CD4-positive, alpha-beta T cell treated with Interleukin-12 subunit alpha and Interleukin-12 subunit beta, for 1 hour (primary cell): Measurements from ENCODE around the gene THOC6.

Experiments used
- DNase-seq: peaks from one replicate; pipeline ENCODE4 v3.0.0-alpha.2; 2020

THOC6 gene

GRCh38 chr16:3017794-3018506 is 5.9 kb upstream of the THOC6 start, which contains the start of gene CLDN6:
Gene CLDN6 (minus strand): TSS chr16:3018183. CDS start chr16:3016021, 2,162 bp downstream.
- no peak for DNase-seq

- no peak for DNase-seq
Measured at GRCh38 chr16:3019594-3020246, 4.1 kb upstream of the THOC6 start.

GRCh38 chr16:3020247-3020603 is 3.6 kb upstream of the THOC6 start, which contains the start of gene TNFRSF12A:
Gene TNFRSF12A (plus strand): TSS chr16:3020368. CDS start chr16:3020398, 30 bp downstream.
- DNase-seq = peak; percentile 79

- peak; percentile 74 for DNase-seq
Measured at GRCh38 chr16:3020604-3021448, 3.0 kb upstream of the THOC6 start.

GRCh38 chr16:3021449-3022207 is 2.2 kb upstream of the THOC6 start:
- DNase-seq = peak; percentile 66

- peak; percentile 71 for DNase-seq
Measured at GRCh38 chr16:3022208-3022683, 1.6 kb upstream of the THOC6 start.

- DNase-seq = no peak
Measured at GRCh38 chr16:3022684-3023414, 986 bp upstream of the THOC6 start.

- no peak for DNase-seq
Measured at GRCh38 chr16:3023415-3023668, 493 bp upstream of the THOC6 start.

- DNase-seq = no peak
Measured at GRCh38 chr16:3025032-3026002, 1.5 kb downstream of the THOC6 start.

GRCh38 chr16:3026003-3026378 is 2.2 kb downstream of the THOC6 start:
- DNase-seq = no peak

GRCh38 chr16:3026609-3027488 is 3.0 kb downstream of the THOC6 start:
- DNase-seq = no peak

GRCh38 chr16:3027489-3027795 is 3.6 kb downstream of the THOC6 start:
- DNase-seq = no peak

- peak; percentile 91 for DNase-seq
Measured at GRCh38 chr16:3027983-3028715, 4.3 kb downstream of the THOC6 start.

- DNase-seq = no peak
Measured at GRCh38 chr16:3028716-3029319, 5.0 kb downstream of the THOC6 start.

GRCh38 chr16:3029491-3030221 is 5.8 kb downstream of the THOC6 start:
- DNase-seq = peak; percentile 47

GRCh38 chr16:3030222-3031212 is 6.7 kb downstream of the THOC6 start:
- no peak for DNase-seq

- DNase-seq = no peak
Measured at GRCh38 chr16:3032624-3033023, 8.8 kb downstream of the THOC6 start.
